Measurements from ENCODE around the gene XBP1. TPM values are rescaled to one million over a fixed set of nuclear protein-coding genes. Genes with fewer than 3 reads are reported as not detected.
"Not testable (repeated sequence)": the region's sequence is repeated elsewhere in the genome, so short reads cannot be mapped to it uniquely, and the experiment has no call there.

XBP1 gene
- polyA plus RNA-seq, 1 experiment: 205 TPM

DNA sequence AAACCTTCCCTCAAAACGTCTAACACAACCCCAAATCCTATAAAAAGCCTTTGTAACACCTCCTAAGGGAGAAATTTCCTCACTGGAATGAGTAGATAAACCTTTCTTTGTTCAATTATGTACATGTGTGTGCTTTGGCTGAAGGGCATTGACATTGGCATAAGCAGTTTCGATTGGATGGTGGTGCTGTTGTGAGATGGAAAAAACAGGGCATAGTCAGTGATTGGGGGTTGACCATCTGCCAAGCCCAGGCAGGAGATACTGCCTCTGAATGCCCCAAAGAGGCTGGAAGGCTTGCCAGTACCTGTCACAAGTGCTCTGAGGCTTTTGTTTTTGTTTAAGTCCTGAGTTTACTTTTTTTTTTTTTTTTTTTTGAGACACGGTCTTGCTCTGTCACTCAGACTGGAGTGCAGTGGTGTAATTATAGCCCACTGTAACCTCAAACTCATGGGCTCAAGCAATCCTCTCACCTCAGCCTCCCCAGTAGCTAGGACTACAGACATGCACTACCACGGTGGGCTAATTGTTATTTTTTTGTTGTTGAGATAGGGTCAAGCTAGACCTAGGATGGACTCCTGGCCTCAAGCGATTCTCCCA is 29.1 kb downstream of the XBP1 start:
- Histone ChIP-seq H3K9me3 (ENCODE audit: control insufficient read depth, insufficient read depth, low read length) (peaks cover 4% of the 10 kb centered on the region), H3K27ac (ENCODE audit: low read depth, low read length) (no peak overlapping the region), H3K4me3 (ENCODE audit: low read depth, low read length) (no peak overlapping the region), H3K27me3 (ENCODE audit: control insufficient read depth, insufficient read depth, low read length) (no peaks in the 10 kb centered on the region)
- CTCF ChIA-PET: interaction anchor here (1.0 kb wide), 1 partner anchor 27 kb away, joined by 3 read pairs; no protein-coding TSS in a partner anchor
- DNase-seq (ENCODE audit: low read depth, low spot score): no peak
- POLR2A ChIA-PET: interaction anchor here (2.2 kb wide), 1 partner anchor 29 kb away, joined by 8 read pairs; the partner anchor contains the start of gene XBP1
- TF ChIP-seq, protein P1, sequence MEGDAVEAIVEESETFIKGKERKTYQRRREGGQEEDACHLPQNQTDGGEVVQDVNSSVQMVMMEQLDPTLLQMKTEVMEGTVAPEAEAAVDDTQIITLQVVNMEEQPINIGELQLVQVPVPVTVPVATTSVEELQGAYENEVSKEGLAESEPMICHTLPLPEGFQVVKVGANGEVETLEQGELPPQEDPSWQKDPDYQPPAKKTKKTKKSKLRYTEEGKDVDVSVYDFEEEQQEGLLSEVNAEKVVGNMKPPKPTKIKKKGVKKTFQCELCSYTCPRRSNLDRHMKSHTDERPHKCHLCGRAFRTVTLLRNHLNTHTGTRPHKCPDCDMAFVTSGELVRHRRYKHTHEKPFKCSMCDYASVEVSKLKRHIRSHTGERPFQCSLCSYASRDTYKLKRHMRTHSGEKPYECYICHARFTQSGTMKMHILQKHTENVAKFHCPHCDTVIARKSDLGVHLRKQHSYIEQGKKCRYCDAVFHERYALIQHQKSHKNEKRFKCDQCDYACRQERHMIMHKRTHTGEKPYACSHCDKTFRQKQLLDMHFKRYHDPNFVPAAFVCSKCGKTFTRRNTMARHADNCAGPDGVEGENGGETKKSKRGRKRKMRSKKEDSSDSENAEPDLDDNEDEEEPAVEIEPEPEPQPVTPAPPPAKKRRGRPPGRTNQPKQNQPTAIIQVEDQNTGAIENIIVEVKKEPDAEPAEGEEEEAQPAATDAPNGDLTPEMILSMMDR (IDR thresholded peaks at IDR 0.05; ENCODE audit: low read depth, low read length): no peak

DNA sequence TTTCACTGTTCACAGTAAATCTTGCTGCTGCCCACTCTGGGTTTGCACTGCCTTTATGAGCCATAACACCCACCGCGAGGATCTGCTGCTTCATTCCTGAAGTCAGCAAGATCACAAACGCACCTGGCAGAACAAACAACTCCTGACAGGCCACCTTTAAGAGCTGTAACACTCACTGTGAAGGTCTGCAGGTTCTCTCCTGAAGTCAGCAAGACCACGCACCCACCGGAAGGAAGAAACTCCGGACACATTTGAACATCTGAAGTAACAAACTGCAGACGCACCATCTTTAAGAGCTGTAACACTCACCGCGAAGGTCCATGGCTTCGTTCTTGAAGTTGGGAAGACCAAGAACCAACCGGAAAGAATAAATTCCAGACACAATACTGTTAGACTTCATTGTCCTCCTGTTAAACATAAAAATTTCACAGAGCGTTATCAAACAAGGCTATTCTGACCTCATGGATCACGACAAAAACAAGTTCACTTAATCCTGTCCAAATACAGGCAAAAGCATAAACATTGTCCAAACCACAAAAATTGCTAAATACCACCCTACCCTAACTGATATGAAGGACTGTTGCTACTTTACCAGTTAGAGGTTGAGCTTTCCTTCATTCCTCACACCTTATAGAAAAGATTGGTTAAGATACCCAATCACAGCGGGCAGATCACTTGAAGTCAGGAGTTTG is 30.8 kb downstream of the XBP1 start:
- TF ChIP-seq, protein P1 (IDR thresholded peaks at IDR 0.05; ENCODE audit: low read depth, low read length): no peak
- Histone ChIP-seq H3K4me3 (ENCODE audit: low read depth, low read length) (no peak overlapping the region), H3K9me3 (ENCODE audit: control insufficient read depth, insufficient read depth, low read length) (peaks cover 4% of the 10 kb centered on the region), H3K27me3 (ENCODE audit: control insufficient read depth, insufficient read depth, low read length) (no peaks in the 10 kb centered on the region), H3K27ac (ENCODE audit: low read depth, low read length) (no peak overlapping the region)
- DNase-seq (ENCODE audit: low read depth, low spot score): no peak
- CTCF ChIA-PET: no interaction called here
- POLR2A ChIA-PET: interaction anchor here (0.6 kb wide), 1 partner anchor 275 kb away, joined by 3 read pairs; no protein-coding TSS in a partner anchor

DNA sequence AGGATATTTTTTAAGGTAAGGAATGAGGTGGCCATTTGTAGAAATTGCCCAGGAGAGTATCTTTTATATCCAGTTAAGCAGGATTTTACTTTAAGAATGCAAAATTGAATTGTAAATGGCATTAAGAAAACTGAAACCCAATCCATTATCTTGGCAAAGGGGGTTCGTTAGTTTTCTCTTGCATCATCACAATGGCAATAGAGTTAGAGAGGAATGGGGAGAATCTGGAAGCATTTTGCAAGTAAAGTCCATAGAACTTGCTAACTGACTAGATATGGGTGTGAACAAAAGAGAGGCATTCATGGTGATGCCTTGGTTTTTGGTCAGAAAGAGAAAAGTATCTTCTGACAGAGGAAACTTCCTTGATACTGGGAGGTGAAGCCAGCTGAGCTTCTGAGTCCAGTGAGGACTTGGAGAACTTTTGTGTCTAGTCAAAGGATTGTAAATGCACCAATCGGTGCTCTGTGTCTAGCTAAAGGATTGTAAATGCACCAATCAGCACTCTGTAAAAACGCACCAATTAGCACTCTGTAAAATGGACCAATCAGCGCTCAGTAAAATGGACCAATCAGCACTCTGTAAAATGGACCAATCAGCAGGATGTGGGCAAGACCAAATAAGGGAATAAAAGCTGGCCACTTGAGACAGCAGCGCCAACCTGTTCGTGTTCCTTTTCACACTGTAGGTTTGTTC is 31.5 kb downstream of the XBP1 start:
- ChIA-PET CTCF (no interaction called here), POLR2A (no interaction called here)
- Histone ChIP-seq H3K4me3 (ENCODE audit: low read depth, low read length) (no peak overlapping the region), H3K27ac (ENCODE audit: low read depth, low read length) (no peak overlapping the region), H3K27me3 (ENCODE audit: control insufficient read depth, insufficient read depth, low read length) (no peaks in the 10 kb centered on the region), H3K9me3 (ENCODE audit: control insufficient read depth, insufficient read depth, low read length) (peaks cover 4% of the 10 kb centered on the region)
- no peak for DNase-seq (ENCODE audit: low read depth, low spot score)
- TF ChIP-seq, protein P1 (IDR thresholded peaks at IDR 0.05; ENCODE audit: low read depth, low read length): no peak

DNA sequence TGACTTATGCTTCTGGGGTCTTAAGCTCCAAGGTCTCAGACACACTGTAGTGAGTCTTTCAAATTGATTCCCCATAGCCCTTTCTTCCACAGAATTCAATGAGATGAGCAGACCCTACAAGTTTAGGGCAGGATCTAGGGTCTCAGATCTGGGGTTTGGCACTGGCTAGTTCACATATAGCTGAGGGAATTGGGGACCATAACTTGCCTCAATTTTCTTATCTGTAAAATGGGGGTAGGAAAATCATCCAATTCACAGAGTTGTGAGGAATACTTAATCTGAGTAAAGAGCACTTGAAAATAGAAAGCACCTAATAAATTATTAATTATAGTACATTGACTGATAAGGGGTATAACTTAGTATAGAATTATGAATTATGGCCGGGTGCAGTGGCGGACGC is 33.7 kb downstream of the XBP1 start:
- H3K4me3 ChIP-seq (ENCODE audit: low read depth, low read length): no peak overlapping the region
- H3K27ac ChIP-seq (ENCODE audit: low read depth, low read length): no peak overlapping the region
- ChIA-PET POLR2A (no interaction called here), CTCF (no interaction called here)
- TF ChIP-seq, protein P1 (IDR thresholded peaks at IDR 0.05; ENCODE audit: low read depth, low read length): no peak
- peaks cover 4% of the 10 kb centered on the region for H3K9me3 ChIP-seq (ENCODE audit: control insufficient read depth, insufficient read depth, low read length)
- H3K27me3 ChIP-seq (ENCODE audit: control insufficient read depth, insufficient read depth, low read length): no peaks in the 10 kb centered on the region
- no peak for DNase-seq (ENCODE audit: low read depth, low spot score)

DNA sequence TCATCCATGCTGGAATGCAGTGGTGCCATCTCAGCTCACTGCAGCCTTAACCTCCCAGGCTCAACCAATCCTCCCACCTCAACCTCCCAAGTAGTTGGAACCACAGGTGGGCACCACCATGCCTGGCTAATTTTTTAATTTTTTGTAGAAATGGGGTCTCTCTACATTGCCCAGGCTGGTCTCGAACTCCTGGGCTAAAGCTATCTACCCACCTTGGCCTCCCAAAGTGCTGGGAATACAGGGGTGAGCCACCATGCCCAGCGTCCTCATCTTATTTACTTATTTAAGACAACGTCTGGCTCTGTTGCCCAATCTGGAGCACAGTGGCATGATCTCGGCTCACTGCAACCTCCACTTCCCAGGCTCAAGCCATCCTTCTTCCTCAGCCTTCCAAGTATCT is 38.4 kb downstream of the XBP1 start:
- DNase-seq (ENCODE audit: low read depth, low spot score); H3K27ac ChIP-seq (ENCODE audit: low read depth, low read length); CTCF ChIA-PET; H3K4me3 ChIP-seq (ENCODE audit: low read depth, low read length); POLR2A ChIA-PET; H3K27me3 ChIP-seq (ENCODE audit: control insufficient read depth, insufficient read depth, low read length); H3K9me3 ChIP-seq (ENCODE audit: control insufficient read depth, insufficient read depth, low read length): not testable (repeated sequence)

Measured in AG04450 (cell line).